AG09319 (cell line): ENCODE data around the gene ISG20L2.
"Not testable (repeated sequence)": the region's sequence is repeated elsewhere in the genome, so short reads cannot be mapped to it uniquely, and the experiment has no call there.

ENCODE experiments used
- DNase-seq: peaks from one replicate; pipeline ENCODE4 v3.0.0-alpha.2; 2010; ENCODE audit warnings: low read depth; ENCODE audit errors: extremely low read depth
- CTCF ChIP-seq: IDR thresholded peaks from 2 replicates; pipeline ENCODE4 v1.5.1; 2011; ENCODE audit warnings: low read depth, mild to moderate bottlenecking, inconsistent platforms, low read length, moderate library complexity

The ISG20L2 gene

GRCh38 chr1:156768610-156769295 is 40.2 kb upstream of the ISG20L2 start:
- no peak for DNase-seq
- TF ChIP-seq CTCF: no peak

GRCh38 chr1:156767879-156768604 is 39.5 kb upstream of the ISG20L2 start:
- no peak for DNase-seq
- TF ChIP-seq CTCF: no peak

GRCh38 chr1:156767101-156767878 is 38.7 kb upstream of the ISG20L2 start, which contains the start of gene PRCC:
PRCC (plus strand) TSS chr1:156767535; CDS start chr1:156767772, 237 bp downstream.
- DNase-seq: peak; percentile 100
- no peak for TF ChIP-seq CTCF

GRCh38 chr1:156766298-156767100 is 37.9 kb upstream of the ISG20L2 start:
- TF ChIP-seq CTCF: no peak
- DNase-seq: no peak

GRCh38 chr1:156765666-156766065 is 37.1 kb upstream of the ISG20L2 start:
- no peak for TF ChIP-seq CTCF
- DNase-seq: no peak

- not testable (repeated sequence) for DNase-seq
Measured at GRCh38 chr1:156765136-156765535, 36.6 kb upstream of the ISG20L2 start.

GRCh38 chr1:156760796-156761104 is 32.2 kb upstream of the ISG20L2 start:
- TF ChIP-seq CTCF: no peak
- no peak for DNase-seq
